ENCODE results near the gene IGSF21. TPM values are rescaled to one million over a fixed set of nuclear protein-coding genes. Genes with fewer than 3 reads are reported as not detected.
A peak's percentile ranks its signal among the peaks of the same experiment; 100 is the strongest.

Gene IGSF21
- total RNA-seq = 1 to 10 TPM in 3 of 4 donors, under 1 TPM in 1; 0.68 to 3.5 (median 1.3) TPM

GRCh38 chr1:18107369-18108298, at the start of gene IGSF21:
Gene IGSF21 (plus strand): TSS chr1:18107798. CDS start chr1:18108129, 331 bp downstream.
- Histone ChIP-seq H3K27me3 (peaks cover 74% of the 10 kb centered on the region), H3K4me3 (peak within 1 kb of the TSS; percentile 43), H3K4me1 (peaks cover 42% of the 10 kb centered on the region), H3K36me3 (no peaks in the 10 kb centered on the region), H3K9me3 (no peaks in the 10 kb centered on the region), H3K27ac (no peak within 1 kb of the TSS)
- 2% methylated on average over 45 of the region's 108 CpGs for WGBS
- TF ChIP-seq POLR2A (IDR thresholded peaks at IDR 0.05) (no peak), EP300 (IDR thresholded peaks at IDR 0.05) (no peak)
- DNase-seq (ENCODE audit: low spot score in 2 of 2) = no peak

DNA sequence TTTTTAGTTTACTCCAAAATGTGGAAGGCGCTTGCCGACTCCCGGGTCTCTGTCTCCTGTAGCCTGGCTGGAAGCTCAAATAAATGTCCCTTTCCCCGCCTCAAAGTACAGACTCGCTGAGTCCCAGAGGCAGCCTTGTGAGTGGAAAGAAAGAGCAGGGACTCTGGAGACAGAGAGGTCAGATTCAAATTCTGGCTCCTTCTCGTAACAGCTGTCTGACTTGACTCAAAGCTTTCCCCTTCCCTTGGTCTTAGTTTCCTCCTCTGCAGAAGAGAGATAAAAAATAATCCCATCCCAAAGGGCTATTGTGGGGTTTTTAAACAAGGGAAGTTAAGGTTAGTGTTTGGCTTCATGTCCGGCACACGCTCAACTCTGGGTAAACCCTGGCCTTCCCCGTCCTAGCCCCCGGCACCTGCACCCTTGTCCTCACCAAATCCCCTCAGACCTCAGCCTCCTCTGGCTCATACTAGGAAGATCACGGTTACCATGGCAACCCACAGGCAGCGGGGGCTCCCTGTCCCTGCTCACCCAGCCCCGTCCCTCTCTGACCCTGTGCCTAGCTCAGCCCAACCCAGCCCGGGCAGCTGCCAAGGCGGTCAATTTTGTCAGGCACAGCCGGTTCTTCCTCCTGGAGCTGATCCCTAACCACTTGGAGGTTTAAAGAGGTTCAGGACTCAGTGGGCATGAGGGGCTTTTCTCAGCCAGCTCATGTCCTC, 49.2 kb upstream of the IGSF21 start:
- TF ChIP-seq POLR2AphosphoS5 (IDR thresholded peaks at IDR 0.05) (no peak), CTCF (IDR thresholded peaks at IDR 0.05) (no peak), EP300 (IDR thresholded peaks at IDR 0.05) (no peak), POLR2A (IDR thresholded peaks at IDR 0.05) (no peak)
- Histone ChIP-seq H3K27me3 (peaks cover 58% of the 10 kb centered on the region), H3K9me3 (no peaks in the 10 kb centered on the region)

GRCh38 chr1:18058981-18059605, 48.5 kb upstream of the IGSF21 start:
- Histone ChIP-seq H3K27me3 (peaks cover 61% of the 10 kb centered on the region), H3K4me3 (no peak overlapping the region), H3K36me3 (no peaks in the 10 kb centered on the region), H3K9me3 (no peaks in the 10 kb centered on the region), H3K4me1 (no peaks in the 10 kb centered on the region), H3K27ac (no peak overlapping the region)
- no peak for TF ChIP-seq CTCF (IDR thresholded peaks at IDR 0.05)
- TF ChIP-seq POLR2AphosphoS5 (IDR thresholded peaks at IDR 0.05) = no peak
- TF ChIP-seq POLR2A (IDR thresholded peaks at IDR 0.05) = no peak
- no peak for TF ChIP-seq EP300 (IDR thresholded peaks at IDR 0.05)
- no peak for DNase-seq (ENCODE audit: low spot score in 2 of 2)
- 67% methylated on average over 7 of the region's 7 CpGs for WGBS

More for the DNA sequence above, 49.2 kb upstream of the IGSF21 start:
- Histone ChIP-seq H3K27ac (no peak overlapping the region), H3K36me3 (no peaks in the 10 kb centered on the region), H3K4me1 (no peaks in the 10 kb centered on the region), H3K4me3 (no peak overlapping the region)
- DNase-seq (ENCODE audit: low spot score in 2 of 2) = no peak
- 72% methylated on average over 16 of the region's 16 CpGs for WGBS

DNA sequence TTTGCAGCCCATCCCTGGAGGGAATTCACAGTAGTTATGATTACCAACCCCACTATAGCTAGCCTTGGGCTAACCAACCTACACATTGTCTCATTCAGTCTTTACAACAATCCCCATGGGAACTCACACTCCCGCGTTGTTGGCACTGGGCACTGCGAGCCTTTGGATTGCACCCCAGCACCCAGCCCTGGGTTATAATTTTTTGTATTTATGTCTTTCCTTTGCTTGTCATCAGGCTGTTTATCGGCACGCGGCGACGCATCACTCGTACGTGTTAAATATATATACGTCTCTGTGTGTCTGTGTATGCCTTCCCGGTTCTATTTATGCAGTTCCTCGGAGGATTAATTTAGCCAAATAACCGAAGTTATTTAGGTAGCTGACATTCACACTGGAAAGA, 47.2 kb upstream of the IGSF21 start:
- Histone ChIP-seq H3K9me3 (no peaks in the 10 kb centered on the region), H3K4me3 (no peak overlapping the region), H3K36me3 (no peaks in the 10 kb centered on the region), H3K27ac (no peak overlapping the region), H3K4me1 (no peaks in the 10 kb centered on the region), H3K27me3 (peaks cover 66% of the 10 kb centered on the region)
- TF ChIP-seq CTCF (IDR thresholded peaks at IDR 0.05) (no peak), POLR2AphosphoS5 (IDR thresholded peaks at IDR 0.05) (no peak), POLR2A (IDR thresholded peaks at IDR 0.05) (no peak), EP300 (IDR thresholded peaks at IDR 0.05) (no peak)
- WGBS = 82% methylated on average over 14 of the region's 14 CpGs
- no peak for DNase-seq (ENCODE audit: low spot score in 2 of 2)

DNA sequence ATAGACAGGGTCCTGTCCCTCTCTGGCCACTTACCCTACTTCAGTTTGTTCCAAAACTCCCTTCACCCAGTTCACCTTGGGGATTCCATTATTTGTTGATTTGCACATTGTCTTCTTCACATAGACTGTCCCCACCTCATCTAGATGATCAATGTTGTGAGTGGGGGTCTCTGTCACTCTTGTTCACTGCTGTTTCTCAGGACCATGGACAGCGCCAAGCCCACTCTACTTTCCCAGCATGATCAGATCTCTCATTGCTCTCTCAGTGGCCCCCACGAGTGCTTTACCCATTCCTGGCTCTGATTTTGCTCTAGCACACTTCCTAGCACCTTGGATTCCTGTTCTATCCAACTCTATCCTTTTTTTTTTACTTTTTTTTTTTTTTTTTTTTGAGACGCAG, 45.4 kb upstream of the IGSF21 start:
- DNase-seq (ENCODE audit: low spot score in 2 of 2) = no peak
- Histone ChIP-seq H3K27me3 (peaks cover 70% of the 10 kb centered on the region), H3K36me3 (no peaks in the 10 kb centered on the region), H3K27ac (no peak overlapping the region), H3K9me3 (no peaks in the 10 kb centered on the region), H3K4me1 (no peaks in the 10 kb centered on the region), H3K4me3 (no peak overlapping the region)
- no peak for TF ChIP-seq POLR2A (IDR thresholded peaks at IDR 0.05)
- no peak for TF ChIP-seq CTCF (IDR thresholded peaks at IDR 0.05)
- no peak for TF ChIP-seq EP300 (IDR thresholded peaks at IDR 0.05)
- TF ChIP-seq POLR2AphosphoS5 (IDR thresholded peaks at IDR 0.05) = no peak
- WGBS = 55% methylated on average over 3 of the region's 3 CpGs

Measured in suprapubic skin (tissue), 4 donors.